GM21528 (cell line): ENCODE results near the gene RNF150.
"Not testable (repeated sequence)": the region's sequence is repeated elsewhere in the genome, so short reads cannot be mapped to it uniquely, and the experiment has no call there.

Source experiments
- ATAC-seq: cut with Tn5 transposase; IDR thresholded peaks from one replicate; pipeline ENCODE4 v1.9.1; 2021; ENCODE audit warnings: mild to moderate bottlenecking, moderate library complexity; ENCODE audit not compliant: unreplicated experiment, low FRiP score

Gene RNF150

GRCh38 chr4:141133146-141133998, at the start of gene RNF150:
TSS of gene RNF150 (minus strand) at chr4:141133469.
- ATAC-seq = peak; percentile 68

DNA sequence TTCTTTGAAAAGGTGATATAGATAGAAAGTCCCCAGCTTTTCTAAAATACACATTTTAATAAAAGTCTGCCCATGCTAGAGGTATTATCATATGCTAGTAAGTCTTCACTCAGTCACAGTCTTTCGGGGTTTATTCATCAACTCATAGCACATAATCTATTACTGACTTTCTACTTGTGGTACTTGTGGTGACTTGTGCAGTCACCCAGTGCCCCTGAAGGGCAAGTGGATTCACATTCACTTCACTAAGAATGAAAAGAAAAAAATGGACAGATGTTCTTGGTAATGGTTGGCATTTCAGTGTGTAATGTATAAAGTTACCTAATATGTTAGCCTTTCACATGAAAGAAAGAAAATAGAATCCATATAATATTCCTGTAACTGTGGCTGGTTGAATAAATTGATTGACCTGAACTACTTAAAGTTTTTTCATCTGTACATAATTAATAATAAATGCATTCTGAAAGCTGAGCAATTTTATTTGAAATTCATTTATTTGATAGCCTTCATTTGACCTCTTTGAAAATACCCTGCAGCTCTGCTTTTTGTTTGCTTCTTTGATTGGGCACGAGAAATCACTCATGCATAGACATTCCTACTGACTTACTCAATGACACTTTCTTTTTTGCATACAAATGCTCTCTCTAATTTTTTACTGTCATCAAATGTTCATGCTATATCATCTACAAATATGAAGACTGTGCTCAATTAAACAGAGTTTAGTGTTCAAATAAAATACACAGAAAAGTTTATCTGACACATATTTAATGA, 47.9 kb upstream of the RNF150 start:
- no peak for ATAC-seq

DNA sequence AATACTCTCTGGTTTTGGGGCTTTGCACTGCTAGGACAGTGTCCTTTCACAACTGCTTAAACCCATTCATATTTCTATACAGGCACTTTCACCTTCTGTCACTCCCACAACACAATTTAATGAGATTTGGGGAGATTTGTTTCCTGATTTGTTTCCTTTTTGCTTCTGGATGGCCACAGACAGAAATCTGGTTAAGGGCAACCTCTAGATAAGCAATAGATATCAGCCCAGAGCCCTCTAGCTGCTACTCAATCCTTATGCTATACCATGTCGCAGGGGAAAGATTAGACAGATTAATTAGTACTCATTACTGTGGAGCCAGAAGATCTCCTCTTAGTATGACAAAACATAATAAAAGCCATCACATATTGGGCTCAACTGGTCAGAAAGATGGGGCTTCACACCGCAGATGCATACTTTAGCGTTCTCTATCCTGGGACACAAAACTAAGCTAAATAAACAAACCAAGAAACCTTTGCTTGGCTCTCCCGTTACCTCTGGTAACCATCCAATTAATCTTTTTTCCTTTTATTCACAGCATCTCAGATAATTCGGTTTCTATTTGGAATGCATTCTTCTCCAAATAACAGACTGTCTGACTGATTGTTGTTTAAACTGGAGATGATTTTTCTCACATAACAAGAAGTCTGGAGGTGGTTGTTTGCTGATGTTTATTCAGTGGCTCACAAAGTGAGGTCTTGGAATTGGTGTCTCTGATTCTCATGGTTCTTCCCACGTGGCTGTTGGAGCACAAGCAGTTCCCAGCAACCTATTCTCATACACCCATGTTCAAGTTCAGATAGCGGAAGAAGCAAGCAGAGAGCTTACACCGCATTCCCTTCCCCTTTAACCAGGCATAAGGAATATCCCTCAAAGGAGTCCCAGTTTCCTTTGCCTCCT, 46.5 kb upstream of the RNF150 start:
- no peak for ATAC-seq

- ATAC-seq = no peak
Observed at GRCh38 chr4:141177171-141177570, 43.9 kb upstream of the RNF150 start.

DNA sequence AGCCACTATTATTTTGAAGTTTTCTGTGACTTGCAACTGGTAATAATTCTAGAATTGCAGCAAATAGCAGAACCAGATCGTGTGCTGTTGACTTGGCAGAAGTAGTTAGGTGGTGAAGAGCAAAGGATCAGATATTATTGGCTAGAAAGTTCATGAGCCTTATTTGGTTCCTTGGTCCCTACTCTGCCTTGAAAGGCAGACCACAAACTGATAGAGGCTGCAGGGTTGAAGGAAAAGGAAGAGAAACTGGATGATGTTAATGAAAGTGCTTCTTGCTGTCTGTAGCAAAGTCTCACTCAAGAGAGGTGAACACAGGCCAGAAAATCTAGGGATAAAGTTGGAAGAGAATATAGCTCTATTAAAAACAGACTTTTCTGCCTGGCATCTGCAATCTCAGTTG, 41.2 kb upstream of the RNF150 start:
- ATAC-seq = no peak

- ATAC-seq = no peak
Observed at GRCh38 chr4:141170671-141171070, 37.4 kb upstream of the RNF150 start.

- no peak for ATAC-seq
Observed at GRCh38 chr4:141169391-141169790, 36.1 kb upstream of the RNF150 start.

GRCh38 chr4:141165001-141165400, 31.7 kb upstream of the RNF150 start:
- not testable (repeated sequence) for ATAC-seq

- ATAC-seq = no peak
Observed at GRCh38 chr4:141159027-141159426, 25.8 kb upstream of the RNF150 start.

- no peak for ATAC-seq
Observed at GRCh38 chr4:141158219-141158618, 24.9 kb upstream of the RNF150 start.

GRCh38 chr4:141155586-141155985, 22.3 kb upstream of the RNF150 start:
- ATAC-seq = no peak

GRCh38 chr4:141154725-141155124, 21.5 kb upstream of the RNF150 start:
- ATAC-seq = no peak

DNA sequence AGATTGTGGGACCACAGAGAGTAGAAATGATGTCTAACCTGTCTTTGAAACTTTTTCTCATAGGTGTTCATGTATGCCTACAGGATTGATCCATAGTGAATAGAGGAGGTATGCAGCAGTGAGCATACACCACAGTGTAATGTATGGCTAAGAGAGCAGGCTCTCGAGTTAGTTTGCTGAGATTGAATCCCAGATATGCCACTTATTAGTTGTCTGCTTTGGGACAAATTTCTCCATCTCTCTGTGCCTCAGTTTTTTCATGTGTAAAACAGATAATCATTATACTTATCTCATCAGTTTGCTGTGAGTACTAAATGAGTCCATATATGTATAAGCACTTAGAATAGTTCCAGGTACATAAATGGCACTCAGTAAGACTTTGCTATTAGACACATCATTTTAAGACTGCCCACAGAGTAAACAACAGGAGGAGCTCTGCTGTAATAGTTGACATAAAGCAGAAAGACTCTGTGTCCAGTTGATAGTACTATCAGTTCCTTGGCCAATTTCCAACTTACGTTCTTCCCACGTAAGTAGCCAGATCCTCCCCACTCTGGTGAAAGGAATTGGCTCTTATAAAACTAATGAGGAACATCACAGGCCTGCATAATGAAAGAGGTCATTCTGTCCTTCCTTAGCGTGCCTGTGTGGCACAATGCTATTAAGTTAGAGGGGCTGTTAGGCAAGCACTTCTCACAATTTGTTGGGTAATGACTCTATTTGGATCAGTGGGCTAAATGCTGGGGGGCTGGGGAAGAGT, 20.7 kb upstream of the RNF150 start:
- no peak for ATAC-seq

DNA sequence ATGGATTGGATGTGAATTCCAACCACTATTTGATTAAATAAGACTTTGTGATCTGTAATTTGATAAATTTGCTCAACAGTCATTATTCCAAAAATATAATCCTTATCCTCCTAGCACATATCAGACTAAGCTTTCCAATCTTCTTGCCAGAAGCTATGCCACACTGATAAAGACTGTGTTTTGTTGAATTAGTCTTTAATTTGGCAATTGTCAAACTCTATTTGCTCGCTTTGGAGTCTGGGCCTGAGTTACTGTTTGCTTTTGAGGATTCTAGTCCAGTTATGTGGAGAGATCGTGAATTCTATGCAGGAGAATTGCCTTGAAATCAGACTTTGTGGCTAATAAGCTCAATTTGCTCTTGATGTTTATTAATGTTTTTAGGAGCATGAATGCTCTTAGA, 10.9 kb upstream of the RNF150 start:
- ATAC-seq = no peak

DNA sequence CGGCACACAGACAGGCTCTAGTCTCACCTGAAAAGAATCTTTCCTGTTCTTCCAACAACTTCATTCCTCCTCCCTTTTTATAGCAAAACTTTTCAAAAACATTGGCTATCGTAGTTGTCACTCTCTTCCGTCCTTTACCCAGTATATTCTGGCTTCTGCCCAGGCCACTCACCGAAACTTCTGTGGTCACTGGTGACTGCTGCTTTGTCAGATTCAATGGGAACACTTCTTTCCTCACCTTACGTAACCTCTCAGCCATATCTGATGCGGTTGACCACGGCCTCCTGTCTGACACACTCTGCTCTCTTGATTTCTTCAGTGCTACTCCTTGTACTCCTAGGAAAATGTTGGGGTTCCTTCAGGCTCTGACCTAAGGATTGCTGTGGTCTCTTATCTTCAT, 9.2 kb upstream of the RNF150 start:
- ATAC-seq = no peak

GRCh38 chr4:141140391-141141200, 7.3 kb upstream of the RNF150 start:
- ATAC-seq = no peak

DNA sequence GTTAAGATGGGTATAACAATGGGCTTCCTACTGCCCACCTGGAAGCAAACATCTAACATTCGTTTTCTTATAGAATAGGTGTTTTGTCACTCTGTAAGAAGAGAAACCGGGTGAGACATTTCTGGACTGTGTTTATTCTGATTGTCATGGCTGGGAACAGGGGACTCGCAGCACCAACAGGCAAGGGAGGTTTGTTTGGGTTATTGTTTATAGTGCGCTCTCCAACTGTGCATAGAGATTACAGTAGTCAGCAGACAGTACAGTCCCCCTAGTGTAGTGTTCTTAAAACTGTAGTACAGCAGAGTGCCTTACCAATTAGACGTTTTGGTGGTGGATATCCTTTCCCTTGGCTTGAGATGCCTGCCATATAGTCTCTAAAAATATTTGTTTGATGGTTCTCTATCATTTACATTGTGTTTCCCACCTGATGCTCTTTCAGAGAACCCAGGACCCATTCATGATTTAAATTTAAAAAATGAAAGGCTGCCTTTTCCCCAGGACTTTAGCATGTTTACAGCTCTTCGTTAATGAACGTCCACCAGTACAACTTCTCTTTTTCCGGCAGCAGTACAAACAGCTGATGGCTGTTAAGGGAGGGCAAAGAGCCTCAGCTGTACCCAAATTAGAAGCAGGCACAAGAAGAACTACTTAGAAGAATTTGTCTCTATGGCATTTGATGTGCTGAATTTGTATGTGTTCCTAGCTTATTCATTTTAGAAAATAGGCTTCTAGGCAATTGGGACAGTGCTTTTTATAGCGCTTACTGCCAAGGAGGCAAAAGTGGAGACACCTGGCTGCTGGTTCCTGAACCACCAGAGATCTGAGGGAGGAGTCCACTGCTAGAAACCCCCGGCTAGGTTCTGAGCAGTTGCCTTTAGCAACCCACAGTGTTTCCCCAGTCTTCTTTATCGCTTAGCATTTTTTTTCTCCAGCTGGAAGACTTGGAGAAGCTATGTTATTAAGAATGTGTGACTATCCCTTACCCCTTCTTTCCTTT, 1.0 kb upstream of the RNF150 start:
- ATAC-seq = no peak

DNA sequence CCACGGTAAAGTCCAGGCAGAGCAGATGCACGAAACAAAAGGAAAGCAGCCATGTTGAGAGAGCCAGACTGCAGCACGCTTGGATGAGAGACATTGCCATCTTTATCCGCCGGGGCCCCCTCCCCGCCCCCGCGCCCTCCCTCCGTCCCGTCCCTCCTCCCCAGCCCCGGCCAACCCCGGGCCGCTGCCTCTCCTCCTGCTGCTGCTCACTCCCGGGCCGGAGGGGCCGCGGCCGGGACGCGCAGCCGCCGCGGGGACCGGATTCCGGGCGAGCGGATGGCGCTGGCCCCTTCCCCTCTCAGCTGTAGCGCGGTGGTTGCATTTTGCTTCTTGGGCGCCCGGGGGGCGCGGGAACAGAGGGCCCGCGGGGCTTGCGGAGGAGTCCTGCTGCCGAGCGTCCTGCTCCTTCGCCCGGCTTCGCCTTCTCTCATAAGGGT, 542 bp downstream of the RNF150 start:
- ATAC-seq = peak; percentile 33
